Cerebellar cortex (tissue), 1 donor: Measurements from ENCODE around the gene MRPS2.
"Not testable (repeated sequence)": the region's sequence is repeated elsewhere in the genome, so short reads cannot be mapped to it uniquely, and the experiment has no call there.

Source experiments
- DNase-seq: peaks from one replicate; pipeline ENCODE4 v3.0.0-alpha.2; 2015; ENCODE audit warnings: low spot score

The MRPS2 gene

DNA sequence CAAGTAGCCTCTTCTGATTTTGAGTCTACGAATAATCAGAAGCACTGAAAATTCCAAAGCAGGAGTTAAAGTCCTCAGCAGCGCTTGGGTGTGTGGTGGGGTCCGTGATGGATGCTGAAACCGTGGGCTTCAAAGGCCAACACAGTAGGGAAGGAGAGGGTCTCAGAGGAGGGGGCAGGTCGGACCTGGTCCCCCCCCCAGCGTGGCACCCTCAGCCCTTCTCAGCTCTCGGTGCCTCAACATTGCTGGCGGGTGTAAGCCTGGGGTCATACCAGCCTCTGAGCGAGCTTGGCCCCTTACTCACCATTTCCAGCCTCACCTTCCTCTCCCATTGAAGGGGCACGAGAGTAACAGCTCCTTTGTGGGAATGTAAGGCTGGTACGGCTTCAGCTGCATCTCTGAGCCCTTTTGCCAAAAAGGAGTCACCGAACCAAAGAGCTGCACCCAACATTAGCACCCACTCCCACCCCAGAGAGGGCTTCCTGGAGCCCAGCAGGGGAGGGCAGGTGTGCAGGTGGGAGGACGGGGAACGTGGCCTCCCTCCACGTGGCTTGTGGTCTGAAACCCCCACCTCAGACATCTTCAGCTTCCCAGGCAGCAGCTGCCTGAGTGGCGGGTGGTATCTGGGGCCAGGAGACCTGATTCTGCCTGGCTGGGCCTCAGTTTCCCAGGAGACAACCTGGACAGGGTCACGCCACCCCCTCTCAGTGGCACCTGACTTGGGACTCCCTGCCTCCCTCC is 14.0 kb downstream of the MRPS2 start:
- DNase-seq, result no peak

DNA sequence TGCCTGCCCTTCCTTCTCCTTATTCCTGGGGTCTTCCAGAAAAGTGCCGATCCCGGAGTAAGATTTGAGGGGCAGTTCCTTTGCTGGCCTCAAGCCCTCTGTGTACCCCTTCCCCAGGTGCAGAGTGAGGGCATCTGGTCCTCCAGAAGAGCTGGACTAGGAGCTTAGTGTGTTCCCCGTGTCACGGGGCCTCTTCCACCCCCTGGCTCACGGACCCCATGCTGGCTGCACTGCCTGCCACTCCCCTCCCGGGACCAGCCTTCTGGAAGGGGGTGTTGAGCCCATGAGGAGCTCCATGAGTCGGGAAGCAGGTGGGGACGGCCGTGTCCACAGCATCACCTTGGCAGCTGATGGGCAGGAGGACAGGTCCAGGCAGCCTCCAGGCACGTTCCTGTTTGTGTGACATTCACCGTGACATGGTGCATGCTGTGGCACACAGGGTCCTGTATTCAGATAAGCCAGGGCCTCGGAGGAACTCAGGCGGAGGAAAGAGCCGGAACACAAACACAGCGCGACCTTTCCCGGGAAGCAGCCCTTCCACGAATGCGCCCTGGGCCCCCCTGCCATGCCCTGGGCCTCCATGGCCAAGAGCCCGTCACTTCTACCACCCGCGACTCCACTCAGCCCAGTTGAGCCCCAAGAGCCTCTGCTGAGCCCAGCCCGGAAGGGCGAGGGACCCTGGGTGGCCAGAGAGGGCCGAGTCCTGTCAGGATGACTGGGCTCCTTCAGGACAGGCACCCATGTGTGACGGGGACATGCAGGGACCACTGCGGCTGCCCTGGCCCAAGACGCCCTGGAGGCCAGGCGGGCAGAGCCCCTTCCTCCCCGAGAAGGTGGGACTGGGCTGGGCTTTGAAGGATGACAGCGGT is 14.8 kb downstream of the MRPS2 start:
- DNase-seq, result no peak

DNA sequence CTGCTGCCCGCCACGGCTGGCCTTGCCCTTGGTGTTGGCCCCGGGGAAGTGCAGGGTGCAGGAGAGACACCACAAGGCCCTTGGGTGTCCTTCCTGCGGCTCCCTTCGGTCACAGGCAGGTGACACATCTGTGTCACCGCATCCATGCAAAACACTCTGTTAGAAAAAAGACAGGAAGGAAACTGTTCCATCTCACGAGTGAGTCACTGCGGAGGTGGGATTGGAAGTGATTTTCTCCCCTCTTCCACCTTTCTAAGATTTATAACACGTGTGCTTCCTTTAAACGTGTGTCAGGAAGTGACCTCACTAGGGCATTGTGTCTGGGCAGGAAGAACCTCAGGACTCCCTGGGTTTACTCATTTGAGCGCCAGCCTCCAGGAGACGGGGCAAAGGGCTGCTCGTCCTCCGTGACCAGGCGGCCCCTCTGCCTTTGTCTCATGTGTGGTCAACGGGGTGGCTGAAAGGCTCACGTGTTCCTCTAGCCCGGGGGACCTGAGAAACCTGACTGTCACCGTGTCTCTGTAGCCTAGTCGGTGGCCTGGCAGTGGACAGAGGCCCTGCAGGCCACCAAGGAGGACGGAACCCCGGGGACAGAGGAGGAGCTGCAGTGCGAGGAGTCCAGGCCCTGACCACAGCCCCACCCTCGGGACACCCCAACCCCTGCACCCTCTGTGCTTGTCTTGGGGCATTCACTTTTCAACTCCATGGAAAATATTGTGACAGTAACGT is 15.8 kb downstream of the MRPS2 start:
- no peak for DNase-seq

DNA sequence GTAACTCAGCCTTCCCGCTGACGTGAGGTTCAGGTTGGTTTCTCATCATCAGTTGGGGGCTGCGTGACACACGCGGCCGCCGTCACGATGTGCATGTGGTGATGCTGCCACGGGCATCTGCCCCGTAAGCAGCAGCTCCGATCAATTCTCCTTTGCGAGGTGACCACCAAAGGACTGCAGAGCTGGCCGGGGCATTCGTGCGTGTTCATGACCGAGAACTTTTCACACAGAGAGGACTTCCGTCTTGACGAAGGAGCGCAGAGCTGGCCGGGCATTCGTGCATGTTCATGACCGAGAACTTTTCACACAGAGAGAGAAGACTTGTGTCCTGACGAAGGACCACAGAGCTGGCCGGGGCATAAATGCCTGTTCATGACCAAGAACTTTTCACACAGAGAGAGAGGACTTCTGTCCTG is 16.9 kb downstream of the MRPS2 start:
- DNase-seq, result no peak

DNA sequence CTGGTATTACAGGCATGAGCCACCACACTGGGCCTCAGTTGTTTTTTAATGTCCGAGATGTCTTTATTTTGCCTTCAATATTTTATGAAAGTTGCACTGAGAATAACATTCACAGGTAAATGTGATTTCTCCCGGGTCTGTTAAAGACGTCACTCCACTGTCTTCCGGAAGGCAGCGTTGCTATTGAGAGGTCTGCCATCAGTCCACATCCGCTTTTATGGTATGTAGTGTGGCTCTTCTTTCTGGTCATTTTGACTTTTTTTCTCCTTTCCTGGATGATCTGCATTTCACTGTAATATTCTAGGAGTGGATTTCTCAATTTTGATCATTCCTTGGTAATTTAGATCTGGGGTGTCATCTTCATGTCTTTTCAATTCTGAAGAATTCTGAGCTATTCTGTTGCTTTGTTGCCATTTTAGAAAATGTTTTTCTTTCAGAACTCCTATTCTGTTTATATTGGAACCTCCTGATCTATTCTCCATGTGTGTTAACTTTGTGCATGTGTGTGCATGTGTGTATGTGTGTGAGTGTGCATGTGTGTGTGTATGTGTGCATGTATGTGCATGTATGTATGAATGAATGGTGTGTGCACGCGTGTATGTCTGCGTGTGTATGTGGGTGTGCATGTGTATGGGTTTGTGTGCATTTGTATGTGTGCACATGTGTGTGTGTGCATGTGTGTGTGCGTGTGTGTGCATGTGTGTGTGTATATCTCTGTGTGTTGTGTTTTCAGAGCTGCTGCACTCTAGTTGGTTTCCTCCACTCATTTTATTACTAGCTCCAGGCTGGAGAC is 18.9 kb downstream of the MRPS2 start:
- DNase-seq, result no peak

DNA sequence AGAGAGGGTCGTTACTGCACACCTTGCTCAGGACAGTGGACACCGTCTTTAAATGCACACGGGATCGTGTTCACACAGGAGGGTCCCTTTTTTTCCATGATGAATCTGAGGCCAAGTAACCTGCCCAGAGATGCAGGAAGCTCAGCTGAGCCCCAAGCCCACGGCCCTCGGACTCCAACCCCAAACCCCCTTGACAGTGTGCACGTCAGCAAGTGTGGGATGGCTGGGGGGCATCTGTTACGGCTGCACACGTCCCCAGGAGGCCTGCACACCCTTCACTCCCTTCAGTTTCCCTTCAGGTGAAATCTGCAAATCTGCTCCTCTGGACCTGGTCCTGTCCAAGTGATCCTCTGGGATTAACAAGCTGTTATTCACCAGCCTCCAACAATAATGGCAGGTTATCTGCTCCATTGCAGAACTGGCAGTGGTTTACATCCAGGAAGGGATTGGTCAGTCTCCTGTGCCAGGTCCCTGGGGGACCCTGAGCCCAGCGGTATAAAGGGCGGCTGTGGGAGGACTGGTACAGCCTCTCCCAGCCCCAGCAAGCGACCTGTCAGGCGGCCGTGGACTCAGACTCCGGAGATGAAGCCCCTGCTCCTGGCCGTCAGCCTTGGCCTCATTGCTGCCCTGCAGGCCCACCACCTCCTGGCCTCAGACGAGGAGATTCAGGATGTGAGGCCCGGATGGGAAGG is 20.6 kb downstream of the MRPS2 start, which contains the start of gene LCN1:
Gene LCN1 (plus strand): TSS at position 525 of the 692 bp plus-strand sequence. CDS start 58 bp downstream, at position 583.
- DNase-seq, result no peak

DNA sequence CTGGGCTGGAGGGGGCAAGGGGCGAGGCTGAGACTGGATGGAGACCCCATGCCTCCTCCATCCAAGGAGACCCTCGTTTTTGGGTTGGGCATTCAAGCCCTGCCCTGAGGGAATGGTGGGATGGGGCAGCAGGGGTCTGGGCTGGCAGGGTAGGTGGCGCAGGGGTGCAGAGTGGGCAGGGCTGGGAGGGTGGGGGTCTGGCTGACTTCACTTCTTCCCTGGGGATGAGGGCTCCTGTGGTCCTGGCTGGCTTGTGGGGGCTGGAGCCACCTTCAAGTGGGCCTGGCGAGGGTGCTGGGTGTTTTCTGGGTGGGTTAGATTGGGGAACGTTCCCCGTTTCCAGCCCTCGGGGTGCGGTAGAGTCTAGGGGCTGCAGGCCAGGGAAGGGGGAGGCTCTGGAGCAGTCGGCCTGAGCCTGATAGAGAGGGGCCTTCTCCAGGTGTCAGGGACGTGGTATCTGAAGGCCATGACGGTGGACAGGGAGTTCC is 21.2 kb downstream of the MRPS2 start:
- no peak for DNase-seq

DNA sequence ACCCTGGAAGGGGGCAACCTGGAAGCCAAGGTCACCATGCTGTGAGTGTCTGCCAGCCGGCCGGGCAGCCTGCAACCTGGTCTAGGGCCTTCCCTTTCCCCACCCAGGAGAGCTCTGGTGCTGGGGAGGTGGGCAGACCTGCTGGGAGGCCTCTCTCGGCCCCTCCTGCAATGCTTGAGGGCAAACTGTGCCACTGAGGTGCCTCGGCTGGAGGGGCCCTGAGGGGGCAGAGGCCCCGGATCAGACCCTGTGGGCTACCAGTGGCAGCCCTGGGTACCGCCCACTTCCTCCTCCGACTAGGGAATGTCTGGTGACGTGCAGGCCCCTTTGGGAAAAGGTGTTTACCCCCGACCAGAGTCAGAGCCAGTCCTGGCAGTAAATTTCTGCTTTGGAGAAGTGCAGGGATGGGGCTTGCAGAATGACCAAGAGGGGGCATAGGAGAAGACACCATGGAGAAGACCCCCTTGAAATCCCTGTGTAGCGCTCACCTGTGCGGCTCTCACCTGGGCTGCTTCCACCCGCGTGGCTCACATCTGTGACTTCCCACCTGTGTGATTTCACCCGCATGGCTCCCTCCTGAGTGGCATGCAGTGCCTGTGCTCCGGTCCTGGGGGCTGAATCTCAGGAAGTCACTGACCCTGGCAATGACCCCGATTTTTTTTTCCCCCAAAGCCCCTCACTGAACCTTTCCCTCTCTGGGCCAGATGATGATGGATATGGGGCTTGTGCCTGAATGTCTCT is 21.8 kb downstream of the MRPS2 start:
- DNase-seq, result no peak

DNA sequence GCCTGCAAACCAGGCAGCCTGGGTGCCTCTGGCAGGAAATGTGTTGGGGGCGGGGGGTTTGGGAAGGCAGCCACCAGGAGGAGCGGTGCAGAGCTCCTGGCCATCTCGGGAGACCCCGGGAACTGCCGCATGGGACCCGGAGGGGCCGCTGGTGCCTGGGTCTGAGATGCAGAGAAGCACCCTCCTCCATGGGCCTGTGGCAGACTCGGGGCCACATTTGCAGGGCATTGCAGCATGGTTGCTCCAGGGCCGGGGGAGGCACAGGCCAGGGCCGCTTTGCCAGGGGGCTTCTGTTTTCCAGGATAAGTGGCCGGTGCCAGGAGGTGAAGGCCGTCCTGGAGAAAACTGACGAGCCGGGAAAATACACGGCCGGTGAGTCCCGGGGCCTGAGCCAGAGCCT is 22.4 kb downstream of the MRPS2 start:
- DNase-seq, result no peak

DNA sequence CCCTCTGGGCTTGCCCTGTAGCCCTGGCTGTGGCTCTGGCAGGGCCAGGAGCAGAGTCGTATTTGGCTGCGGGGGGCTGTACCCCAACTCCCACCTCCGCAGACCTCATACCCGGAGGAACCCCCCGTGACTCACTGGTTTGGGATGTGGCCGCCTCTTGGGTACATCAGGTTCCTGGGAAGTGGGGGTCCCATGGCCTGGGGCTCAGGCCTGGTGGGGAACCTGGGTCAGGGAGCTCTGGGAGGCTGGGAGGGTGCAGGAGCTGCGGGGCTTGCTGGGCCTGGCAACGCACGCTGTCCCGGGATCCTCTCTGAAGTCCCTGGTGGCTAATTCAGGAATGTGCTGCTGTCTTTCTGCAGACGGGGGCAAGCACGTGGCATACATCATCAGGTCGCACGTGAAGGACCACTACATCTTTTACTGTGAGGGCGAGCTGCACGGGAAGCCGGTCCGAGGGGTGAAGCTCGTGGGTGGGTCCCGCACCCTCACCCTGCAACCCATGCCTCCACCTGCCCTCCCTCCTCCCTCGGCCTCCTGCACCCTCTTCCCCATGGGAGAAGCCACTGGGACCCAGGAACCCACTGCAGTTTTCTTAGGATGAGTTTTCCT is 23.1 kb downstream of the MRPS2 start:
- no peak for DNase-seq

DNA sequence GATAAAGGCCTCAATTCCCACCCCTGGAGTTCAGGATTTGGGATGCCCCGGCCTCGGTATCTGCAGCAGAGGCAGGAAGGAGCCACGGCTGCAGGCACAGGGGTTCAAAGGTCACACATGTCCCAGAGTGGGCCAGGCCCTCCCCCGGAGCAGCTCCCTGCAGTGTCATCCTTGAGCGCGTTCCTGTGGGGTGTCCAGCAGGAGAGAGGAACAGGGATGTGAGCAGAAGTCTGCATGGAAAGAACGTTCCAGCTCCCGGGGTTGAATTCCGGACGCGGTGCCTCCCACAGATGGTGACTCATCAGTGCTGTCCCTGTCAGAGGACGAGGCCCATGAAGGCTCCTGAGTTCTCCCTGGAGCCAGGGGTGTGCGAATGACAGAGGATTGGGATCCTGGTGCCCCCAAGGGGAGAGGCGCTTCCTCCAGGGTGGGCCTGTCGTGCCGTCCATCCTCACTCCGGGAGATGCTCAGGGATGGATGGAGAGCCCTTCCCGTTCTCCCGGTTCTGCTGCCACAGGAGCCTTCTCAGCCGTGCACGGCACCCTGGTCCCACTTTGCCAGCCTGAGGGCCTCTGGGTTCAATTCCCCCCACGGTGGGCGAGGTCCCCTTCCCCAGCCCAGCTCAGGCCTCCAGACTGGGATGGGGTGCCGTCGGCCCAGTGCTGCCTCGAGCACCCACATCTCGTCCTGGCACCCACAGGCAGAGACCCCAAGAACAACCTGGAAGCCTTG is 23.8 kb downstream of the MRPS2 start:
- no peak for DNase-seq

DNA sequence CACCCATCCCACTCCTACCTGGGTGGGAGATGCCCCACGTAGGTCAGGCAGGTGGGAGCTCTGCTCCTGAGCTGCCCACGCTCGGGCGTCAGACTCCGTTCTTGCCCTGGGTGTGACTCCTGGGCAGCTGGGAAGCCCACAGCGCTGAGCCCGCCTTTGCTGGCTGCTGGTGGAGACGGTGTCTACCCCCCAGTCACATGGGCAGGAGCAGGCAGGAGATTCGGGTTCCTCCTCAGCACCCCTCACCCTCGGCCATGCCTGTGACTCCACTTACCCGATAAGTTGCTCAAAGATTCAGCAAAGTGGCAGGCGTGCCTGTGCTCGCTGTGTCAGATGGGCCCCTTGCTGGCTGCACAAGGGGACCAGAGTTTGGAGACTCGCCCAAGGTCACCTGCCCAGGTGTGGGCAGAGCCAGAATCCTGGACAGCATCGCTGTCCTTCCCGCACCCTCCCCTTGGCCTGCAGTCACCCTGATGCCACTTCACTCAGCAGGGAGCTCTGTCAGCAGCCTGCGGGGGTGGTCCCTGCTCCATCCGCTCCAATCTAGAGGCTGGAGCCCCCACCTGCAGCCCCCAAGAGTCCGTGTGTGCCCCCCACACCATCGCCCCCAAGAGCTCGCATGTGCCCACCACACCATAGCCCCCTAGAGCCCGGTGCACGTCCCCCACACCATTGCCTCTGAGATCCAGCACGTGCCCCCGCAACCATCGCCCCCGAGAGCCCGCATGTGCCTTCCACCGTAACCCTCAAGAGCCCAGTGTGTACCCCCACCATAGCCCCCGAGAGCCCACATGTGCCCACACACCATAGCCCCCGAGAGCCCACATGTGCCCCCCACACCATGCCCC is 25.0 kb downstream of the MRPS2 start:
- DNase-seq, result no peak

DNA sequence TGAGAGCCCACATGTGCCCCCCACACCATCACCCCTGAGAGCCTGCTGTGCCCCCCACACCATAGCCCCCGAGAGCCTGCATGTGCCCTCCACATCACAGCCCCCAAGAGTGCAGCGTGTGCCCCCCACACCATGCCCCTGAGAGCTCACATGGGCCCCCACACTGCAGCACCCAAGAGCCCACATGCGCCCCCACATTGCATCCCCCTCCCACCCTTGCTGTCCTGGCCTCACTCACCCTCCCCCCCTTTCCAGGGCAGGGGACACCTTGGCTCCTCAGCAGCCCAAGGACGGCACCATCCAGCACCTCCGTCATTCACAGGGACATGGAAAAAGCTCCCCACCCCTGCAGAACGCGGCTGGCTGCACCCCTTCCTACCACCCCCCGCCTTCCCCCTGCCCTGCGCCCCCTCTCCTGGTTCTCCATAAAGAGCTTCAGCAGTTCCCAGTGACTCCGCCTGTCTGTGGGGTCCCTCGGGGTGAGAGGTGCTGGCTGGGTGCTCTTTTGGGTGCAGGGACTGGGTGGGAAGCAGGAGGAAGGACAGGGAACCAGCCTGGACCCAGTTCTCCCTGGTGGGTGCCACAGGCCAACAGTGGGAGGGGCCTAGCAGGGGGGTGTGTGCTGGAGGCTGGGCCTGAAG is 25.7 kb downstream of the MRPS2 start:
- no peak for DNase-seq

DNA sequence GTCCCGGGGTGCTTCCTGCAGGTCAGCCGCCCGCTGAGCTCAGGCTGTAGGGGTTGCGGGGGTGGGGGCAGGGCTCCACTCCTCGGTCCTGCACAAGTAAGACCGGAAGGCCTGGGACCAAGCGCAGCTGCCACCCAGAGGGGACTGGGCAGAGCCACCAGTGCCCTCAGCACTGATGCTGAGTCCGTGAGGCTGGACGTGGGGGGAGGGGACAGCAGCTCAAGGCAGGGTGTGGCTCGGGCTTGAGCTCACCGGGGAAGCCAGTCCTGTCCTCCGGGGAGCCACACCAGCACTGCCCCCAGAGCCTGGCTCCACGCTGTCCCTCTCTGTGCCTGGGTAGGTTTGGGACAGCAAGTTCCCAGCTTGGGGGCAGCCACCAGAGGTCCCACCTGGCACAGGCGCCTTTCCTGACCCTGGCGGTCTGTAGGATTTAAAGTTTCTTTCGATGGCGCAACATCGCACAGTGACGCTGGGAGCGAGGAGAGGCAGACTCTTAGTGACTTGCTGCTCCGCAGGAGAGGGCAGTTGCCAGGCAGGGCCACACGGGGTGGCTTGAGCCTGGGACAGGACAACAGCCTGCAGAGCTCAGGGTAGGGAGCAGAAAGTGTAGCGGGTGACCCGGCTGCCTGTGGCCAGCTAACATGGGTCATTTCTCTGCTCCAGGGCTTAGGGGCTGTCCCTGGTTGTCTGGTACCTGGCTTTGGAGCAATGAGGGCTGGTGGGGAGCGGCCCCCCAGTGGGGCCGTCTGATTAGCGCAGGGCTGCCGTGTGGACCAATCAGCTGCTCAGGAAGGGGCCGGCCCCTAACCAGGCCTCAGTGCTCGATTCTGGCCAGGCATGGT is 26.5 kb downstream of the MRPS2 start:
- DNase-seq, result no peak

DNA sequence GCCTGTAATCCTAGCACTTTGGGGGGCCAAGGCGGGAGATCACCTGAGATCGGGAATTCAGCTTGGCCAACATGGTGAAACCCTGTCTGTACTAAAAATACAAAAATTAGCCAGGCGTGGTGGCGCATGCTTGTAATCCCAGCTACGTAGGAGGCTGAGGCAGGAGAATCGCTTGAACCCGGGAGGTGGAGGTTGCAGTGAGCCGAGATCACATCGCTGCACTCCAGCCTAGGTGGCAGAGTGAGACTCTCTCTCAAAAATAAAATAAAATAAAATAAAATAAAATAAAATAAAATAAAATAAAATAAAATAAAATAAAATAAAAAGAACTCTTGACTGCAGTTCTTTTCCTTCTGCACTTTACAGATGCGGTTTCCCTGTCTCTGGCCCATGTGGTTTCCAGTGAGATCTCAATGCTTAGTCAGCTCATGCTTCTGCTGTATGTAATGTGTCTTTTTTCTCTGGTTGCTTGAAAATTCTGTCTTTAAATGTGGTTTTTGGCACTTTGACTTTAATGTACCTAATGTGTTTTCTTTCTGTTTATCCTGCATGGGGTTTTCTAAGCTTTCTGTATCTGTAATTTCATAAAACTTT is 28.5 kb downstream of the MRPS2 start:
- DNase-seq, result not testable (repeated sequence)

DNA sequence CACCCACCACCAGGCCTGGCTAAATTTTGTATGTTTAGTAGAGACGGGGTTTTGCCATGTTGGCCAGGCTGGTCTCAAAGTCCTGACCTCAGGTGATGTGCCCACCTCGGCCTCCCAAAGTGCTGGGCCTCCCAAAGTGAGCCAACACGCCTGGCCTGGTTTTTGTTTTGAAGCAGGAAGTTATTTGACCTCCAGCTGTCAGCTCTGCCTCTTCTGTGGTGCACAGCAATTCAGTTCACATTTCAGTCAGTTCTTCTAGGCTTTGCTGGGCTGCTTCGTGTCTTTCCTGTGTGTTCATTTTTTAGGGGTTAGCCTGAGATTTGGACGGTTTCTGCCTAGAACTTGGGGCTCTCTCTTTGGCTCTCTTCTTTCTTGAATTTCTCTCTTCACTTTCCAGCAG is 29.7 kb downstream of the MRPS2 start:
- DNase-seq, result no peak
